GM11168 (cell line): Measurements from ENCODE around the gene SNX21.

Experiments
- in situ Hi-C: fragments of 300-500 bp; cut with MboI; formaldehyde crosslinking; loops from one replicate; pipeline ENCODE4 v1.12.0; 2022; ENCODE audit warnings: low sequenced_read_pairs; ENCODE audit not compliant: unreplicated experiment

SNX21 gene

DNA sequence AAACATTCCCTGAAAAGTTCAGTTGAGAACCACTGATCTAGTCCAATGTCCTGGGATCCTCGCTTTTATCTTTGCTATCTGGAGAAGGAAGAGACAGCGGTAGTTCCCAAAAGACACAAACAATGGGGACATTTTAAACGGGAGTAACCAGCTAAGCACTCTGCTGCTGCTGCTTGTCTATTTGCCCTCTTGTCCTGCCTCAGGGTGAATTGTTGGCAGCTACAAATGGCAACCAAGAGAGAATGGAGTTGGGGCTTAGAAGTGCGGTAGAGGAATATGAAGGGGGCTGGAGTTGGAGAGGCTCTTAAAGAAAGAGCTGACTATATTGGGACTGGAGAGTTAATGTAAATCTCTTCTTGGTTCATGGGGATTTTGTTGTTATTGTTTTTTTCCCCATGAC is 41.0 kb downstream of the SNX21 start:
- in situ Hi-C loops, result no loop called here

- in situ Hi-C loops, result no loop called here
Measured at GRCh38 chr20:45878076-45878761, 44.6 kb downstream of the SNX21 start.

- in situ Hi-C loops, result no loop called here
Measured at GRCh38 chr20:45880988-45881788, 47.6 kb downstream of the SNX21 start, which contains the start of gene ZSWIM1. Gene ZSWIM1, plus strand, starts transcription at chr20:45881227. Its CDS starts 1,366 bp downstream, at chr20:45882593.

DNA sequence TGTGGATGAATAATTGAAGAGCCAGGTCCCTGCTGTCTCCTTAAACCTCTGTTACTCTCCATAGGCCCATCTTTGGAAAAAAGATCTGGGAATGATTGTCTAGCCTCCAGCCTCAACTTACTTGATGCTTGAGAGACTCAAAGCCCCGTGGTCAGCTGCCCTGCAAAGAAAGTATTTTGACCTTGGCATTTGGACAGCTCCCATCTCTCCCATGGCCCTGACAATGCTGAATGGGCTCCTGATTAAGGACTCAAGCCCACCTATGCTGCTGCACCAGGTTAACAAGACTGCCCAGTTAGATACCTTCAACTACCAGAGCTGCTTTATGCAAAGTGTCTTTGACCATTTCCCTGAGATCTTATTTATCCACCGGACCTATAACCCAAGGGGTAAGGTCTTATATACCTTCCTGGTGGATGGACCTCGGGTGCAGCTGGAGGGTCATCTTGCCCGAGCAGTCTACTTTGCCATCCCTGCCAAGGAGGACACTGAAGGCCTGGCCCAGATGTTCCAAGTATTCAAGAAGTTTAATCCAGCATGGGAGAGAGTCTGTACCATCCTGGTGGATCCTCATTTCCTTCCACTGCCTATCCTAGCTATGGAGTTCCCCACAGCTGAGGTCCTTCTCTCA is 49.0 kb downstream of the SNX21 start:
- in situ Hi-C loops, result no loop called here

GRCh38 chr20:45883100-45883469 is 49.5 kb downstream of the SNX21 start:
- in situ Hi-C loops, result no loop called here

GRCh38 chr20:45886590-45887345 is 53.2 kb downstream of the SNX21 start:
- in situ Hi-C loops, result no loop called here

- in situ Hi-C loops, result no loop called here
Measured at GRCh38 chr20:45887346-45887715, 53.7 kb downstream of the SNX21 start, which contains the start of gene SPATA25. Gene SPATA25, minus strand, starts transcription at chr20:45887622. Its CDS starts 32 bp downstream, at chr20:45887590.

DNA sequence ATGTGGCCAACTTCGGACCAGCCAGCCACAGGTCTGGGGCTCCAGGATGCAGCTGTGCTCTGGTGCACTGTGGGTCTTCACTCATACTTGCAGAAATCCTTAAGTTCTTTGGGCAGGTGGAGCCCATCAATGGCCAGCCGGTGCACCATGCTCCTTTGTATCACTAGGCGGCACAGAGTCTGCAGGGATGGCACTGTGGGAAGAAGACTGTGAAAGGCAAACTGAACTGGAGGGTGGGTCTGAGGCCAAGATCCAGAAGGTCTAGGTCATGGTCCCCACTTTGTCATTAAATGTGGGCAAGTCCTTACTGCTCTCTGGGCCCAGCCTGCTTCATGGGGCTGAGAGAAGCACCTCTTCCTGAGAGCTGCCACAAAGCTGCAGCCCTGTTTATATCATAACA is 55.1 kb downstream of the SNX21 start:
- in situ Hi-C loops, result no loop called here

GRCh38 chr20:45890077-45890984 is 56.7 kb downstream of the SNX21 start:
- in situ Hi-C loops, result no loop called here

GRCh38 chr20:45890985-45891983 is 57.7 kb downstream of the SNX21 start, which contains the start of the genes CTSA and NEURL2:
Gene CTSA, plus strand, starts transcription at chr20:45891335. Its CDS starts 234 bp downstream, at chr20:45891569.
Gene NEURL2, minus strand, starts transcription at chr20:45891208. Its CDS starts 217 bp downstream, at chr20:45890991.
- in situ Hi-C loops, result no loop called here

GRCh38 chr20:45892049-45892825 is 58.6 kb downstream of the SNX21 start:
- in situ Hi-C loops, result no loop called here
